ENCODE measurements around the gene WNK2. TPM values are rescaled to one million over a fixed set of nuclear protein-coding genes. Genes with fewer than 3 reads are reported as not detected.

Gene WNK2
- total and polyA plus RNA-seq, 2 of the 4 experiments (the other 2 are of a cell fraction), result not detected

- Histone ChIP-seq H3K4me2 (ENCODE audit: low read depth, low read length) (no peak overlapping the region), H3K4me1 (ENCODE audit: control insufficient read depth, insufficient read depth, low read length) (no peaks in the 10 kb centered on the region), H3K27me3 (ENCODE audit: control insufficient read depth, insufficient read depth, low read length) (peaks cover 6% of the 10 kb centered on the region; the same call in 1 of the 2 replicates), H3K14ac (replicated peaks; ENCODE audit: low read depth, low read length) (no peak overlapping the region), H2BK120ac (ENCODE audit: low read depth, low read length) (no peak overlapping the region), H3K56ac (ENCODE audit: extremely low read depth, insufficient read depth, low read length) (no peak overlapping the region), H2BK15ac (ENCODE audit: low read depth, low read length) (no peak overlapping the region), H2AK9ac (replicated peaks; ENCODE audit: low read depth, low read length, poor library complexity) (no peak overlapping the region), H4K20me1 (ENCODE audit: insufficient read depth, low read length) (no peaks in the 10 kb centered on the region), H2AFZ (replicated peaks; ENCODE audit: low read length, poor library complexity) (no peak overlapping the region), H2AK5ac (ENCODE audit: low read depth, low read length) (no peak overlapping the region), H4K8ac (ENCODE audit: low read depth in 2 of 2, low read length in 2 of 2) (no peak overlapping the region), H3K18ac (ENCODE audit: low read depth, low read length) (no peak overlapping the region), H4K5ac (ENCODE audit: low read depth, low read length) (no peak overlapping the region), H3K23ac (ENCODE audit: low read depth, low read length) (no peak overlapping the region), H2BK5ac (ENCODE audit: low read depth, low read length, poor library complexity, severe bottlenecking) (no peak overlapping the region), H3K9ac (ENCODE audit: low read depth, low read length) (no peak overlapping the region), H3K9me1 (ENCODE audit: insufficient read depth, low read length) (no peaks in the 10 kb centered on the region; the same call in 1 of the 2 replicates), H3K27ac (ENCODE audit: insufficient read depth, low read length) (no peak overlapping the region), H3K4ac (ENCODE audit: low read depth, low read length) (no peak overlapping the region), H4K91ac (ENCODE audit: insufficient read depth, low read depth, low read length) (no peak overlapping the region), H3K79me1 (ENCODE audit: low read depth in 1 of 2, low read length in 2 of 2) (no peaks in the 10 kb centered on the region), H3K36me3 (ENCODE audit: control insufficient read depth, insufficient read depth, low read length) (no peaks in the 10 kb centered on the region), H3K4me3 (ENCODE audit: insufficient read depth, low read depth, low read length) (no peak overlapping the region), H2BK20ac (ENCODE audit: low read depth, low read length) (no peak overlapping the region), H3K9me3 (ENCODE audit: control insufficient read depth, insufficient read depth, low read length) (no peaks in the 10 kb centered on the region)
- ChIA-PET POLR2A (ENCODE audit: unreplicated experiment) (no interaction called here), CTCF (no interaction called here)
- intact Hi-C loops (cut with micrococcal nuclease) (no loop called here), dilution Hi-C loops (cut with HindIII; ENCODE audit: low sequenced_read_pairs, unreplicated experiment) (no loop called here), in situ Hi-C loops (cut with MboI; ENCODE audit: low sequenced_read_pairs) (no loop called here)
- ATAC-seq (ENCODE audit: low read depth), result no peak
- TF ChIP-seq MXI1 (IDR thresholded peaks at IDR 0.05; ENCODE audit: borderline replicate concordance, low read depth, low read length), result no peak
- no peak for TF ChIP-seq CTCF (conservative IDR thresholded peaks at IDR 0.05; ENCODE audit: low read depth, low read length)
- TF ChIP-seq NFE2L2 (IDR thresholded peaks at IDR 0.05; ENCODE audit: low read depth, low read length), result no peak
- TF ChIP-seq MAFK (IDR thresholded peaks at IDR 0.05; ENCODE audit: low read depth, low read length), result no peak
- no peak for TF ChIP-seq SMC3 (IDR thresholded peaks at IDR 0.05; ENCODE audit: low read depth, low read length)
- TF ChIP-seq CEBPB (IDR thresholded peaks at IDR 0.05; ENCODE audit: low read depth, low read length), result no peak
- no peak for TF ChIP-seq ELK1 (IDR thresholded peaks at IDR 0.05; ENCODE audit: borderline replicate concordance, low read depth, low read length)
- no peak for TF ChIP-seq POLR2A (IDR thresholded peaks at IDR 0.05; ENCODE audit: low read depth, low read length)
- no peak for TF ChIP-seq BHLHE40 (IDR thresholded peaks at IDR 0.05; ENCODE audit: low read depth, low read length)
- WGBS, 2 experiments (ENCODE audit: extremely low coverage in 2 of 2, insufficient read length in 1 of 2), result 33% methylated on average over 1 of the region's 4 CpGs; no CpG with 5 or more reads in 1 of the 2 experiments
- no TSS peak for BruUV-seq (replicated peaks)
- no peak for DNase-seq
Observed at GRCh38 chr9:93250185-93250584, 66.2 kb downstream of the WNK2 start.

All from IMR-90 (cell line).